Sigmoid colon (tissue), 4 donors: ENCODE data around the gene DPP6.

Source experiments
- EP300 ChIP-seq, 4 donors: sonication (generic); formaldehyde crosslinking; IDR thresholded peaks; one replicate each; pipeline ENCODE4 v1.6.1; 2017; ENCODE audit warnings: antibody characterized with exemption in 4 of 4
- POLR2A ChIP-seq, 2 donors: fragments of 450-650 bp; IDR thresholded peaks; one replicate each; pipeline ENCODE4 v1.6.1; 2016; ENCODE audit warnings: antibody characterized with exemption in 2 of 2, mild to moderate bottlenecking in 2 of 2, moderate library complexity in 2 of 2
- POLR2AphosphoS5 ChIP-seq, 4 donors: sonication (generic); formaldehyde crosslinking; IDR thresholded peaks; one replicate each; pipeline ENCODE4 v1.6.1; 2017; ENCODE audit warnings: antibody characterized with exemption in 4 of 4
- TF ChIP-seq, protein P1 (sequence below), 4 experiments: fragments of 450-650 bp in 3 of 4; fragments of 200-600 bp in 1 of 4; IDR thresholded peaks; one replicate each; pipeline ENCODE4 v1.5.1; 2016 to 2019; ENCODE audit warnings: antibody characterized with exemption in 4 of 4, mild to moderate bottlenecking in 3 of 4, moderate library complexity in 2 of 4

GRCh38 chr7:154757756-154758155, 705.6 kb downstream of the DPP6 start:
- TF ChIP-seq, protein P1, sequence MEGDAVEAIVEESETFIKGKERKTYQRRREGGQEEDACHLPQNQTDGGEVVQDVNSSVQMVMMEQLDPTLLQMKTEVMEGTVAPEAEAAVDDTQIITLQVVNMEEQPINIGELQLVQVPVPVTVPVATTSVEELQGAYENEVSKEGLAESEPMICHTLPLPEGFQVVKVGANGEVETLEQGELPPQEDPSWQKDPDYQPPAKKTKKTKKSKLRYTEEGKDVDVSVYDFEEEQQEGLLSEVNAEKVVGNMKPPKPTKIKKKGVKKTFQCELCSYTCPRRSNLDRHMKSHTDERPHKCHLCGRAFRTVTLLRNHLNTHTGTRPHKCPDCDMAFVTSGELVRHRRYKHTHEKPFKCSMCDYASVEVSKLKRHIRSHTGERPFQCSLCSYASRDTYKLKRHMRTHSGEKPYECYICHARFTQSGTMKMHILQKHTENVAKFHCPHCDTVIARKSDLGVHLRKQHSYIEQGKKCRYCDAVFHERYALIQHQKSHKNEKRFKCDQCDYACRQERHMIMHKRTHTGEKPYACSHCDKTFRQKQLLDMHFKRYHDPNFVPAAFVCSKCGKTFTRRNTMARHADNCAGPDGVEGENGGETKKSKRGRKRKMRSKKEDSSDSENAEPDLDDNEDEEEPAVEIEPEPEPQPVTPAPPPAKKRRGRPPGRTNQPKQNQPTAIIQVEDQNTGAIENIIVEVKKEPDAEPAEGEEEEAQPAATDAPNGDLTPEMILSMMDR (IDR thresholded peaks at IDR 0.05): no peak
- no peak for TF ChIP-seq POLR2A (IDR thresholded peaks at IDR 0.05)
- no peak for TF ChIP-seq EP300 (IDR thresholded peaks at IDR 0.05)
- TF ChIP-seq POLR2AphosphoS5 (IDR thresholded peaks at IDR 0.05): no peak
